AG09309 (cell line): ENCODE data around the gene FBN1.
A peak's percentile ranks its signal among the peaks of the same experiment; 100 is the strongest.

Experiments used
- DNase-seq: peaks from one replicate; pipeline ENCODE4 v3.0.0-alpha.2; 2010; ENCODE audit warnings: low read depth
- H3K4me3 ChIP-seq: 2 replicates; pipeline ENCODE4 v1.5.1; 2011; ENCODE audit warnings: mild to moderate bottlenecking, low read depth, low read length, moderate library complexity; ENCODE audit not compliant: control insufficient read depth
- TF ChIP-seq, protein P1 (sequence below): IDR thresholded peaks from 2 replicates; pipeline ENCODE4 v1.5.1; 2011; ENCODE audit warnings: mild to moderate bottlenecking, low read depth, low read length, inconsistent platforms; ENCODE audit not compliant: insufficient read depth, control insufficient read depth; ENCODE audit errors: missing control alignments

The FBN1 gene

DNA sequence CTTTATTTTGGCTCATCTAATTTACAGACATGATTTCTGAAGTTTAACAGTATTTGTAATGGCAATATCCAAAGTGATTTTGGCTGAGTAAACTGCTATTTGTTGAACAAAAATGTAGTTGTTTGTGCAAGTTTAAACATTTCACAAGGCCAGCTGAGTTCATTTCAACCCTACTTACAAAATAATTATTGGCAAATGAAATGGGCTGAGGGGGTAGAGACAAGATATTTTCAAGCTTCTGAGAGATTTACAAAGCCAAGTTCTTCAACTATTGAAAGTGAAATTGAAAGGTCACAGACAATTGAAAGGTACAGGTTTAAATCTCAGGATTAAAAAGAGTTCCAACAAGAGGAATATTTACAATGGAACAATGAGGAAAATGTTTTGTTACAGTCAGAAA, 237.2 kb downstream of the FBN1 start:
- DNase-seq: no peak
- TF ChIP-seq, protein P1, sequence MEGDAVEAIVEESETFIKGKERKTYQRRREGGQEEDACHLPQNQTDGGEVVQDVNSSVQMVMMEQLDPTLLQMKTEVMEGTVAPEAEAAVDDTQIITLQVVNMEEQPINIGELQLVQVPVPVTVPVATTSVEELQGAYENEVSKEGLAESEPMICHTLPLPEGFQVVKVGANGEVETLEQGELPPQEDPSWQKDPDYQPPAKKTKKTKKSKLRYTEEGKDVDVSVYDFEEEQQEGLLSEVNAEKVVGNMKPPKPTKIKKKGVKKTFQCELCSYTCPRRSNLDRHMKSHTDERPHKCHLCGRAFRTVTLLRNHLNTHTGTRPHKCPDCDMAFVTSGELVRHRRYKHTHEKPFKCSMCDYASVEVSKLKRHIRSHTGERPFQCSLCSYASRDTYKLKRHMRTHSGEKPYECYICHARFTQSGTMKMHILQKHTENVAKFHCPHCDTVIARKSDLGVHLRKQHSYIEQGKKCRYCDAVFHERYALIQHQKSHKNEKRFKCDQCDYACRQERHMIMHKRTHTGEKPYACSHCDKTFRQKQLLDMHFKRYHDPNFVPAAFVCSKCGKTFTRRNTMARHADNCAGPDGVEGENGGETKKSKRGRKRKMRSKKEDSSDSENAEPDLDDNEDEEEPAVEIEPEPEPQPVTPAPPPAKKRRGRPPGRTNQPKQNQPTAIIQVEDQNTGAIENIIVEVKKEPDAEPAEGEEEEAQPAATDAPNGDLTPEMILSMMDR: no peak
- no peak overlapping the region for H3K4me3 ChIP-seq

DNA sequence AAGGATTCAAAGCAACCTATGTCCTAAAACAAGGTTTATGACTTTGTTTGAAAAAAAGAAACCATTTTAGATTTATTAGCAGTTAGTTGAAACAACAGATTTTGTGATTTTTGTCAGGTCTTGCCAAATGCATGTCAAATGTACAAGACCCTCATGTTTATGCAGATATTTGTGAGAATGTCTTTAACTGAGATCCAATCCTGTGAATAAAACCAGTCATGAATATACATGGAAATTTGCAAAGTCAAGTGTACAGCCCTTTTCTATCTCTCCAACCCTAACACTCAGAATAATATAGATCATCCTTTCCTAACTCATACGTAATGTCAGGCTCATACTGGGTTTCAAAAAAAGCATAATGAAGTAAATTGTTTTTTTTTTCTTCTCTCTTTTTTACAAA, 237.9 kb downstream of the FBN1 start:
- no peak for DNase-seq
- H3K4me3 ChIP-seq: no peak overlapping the region
- TF ChIP-seq, protein P1: no peak

DNA sequence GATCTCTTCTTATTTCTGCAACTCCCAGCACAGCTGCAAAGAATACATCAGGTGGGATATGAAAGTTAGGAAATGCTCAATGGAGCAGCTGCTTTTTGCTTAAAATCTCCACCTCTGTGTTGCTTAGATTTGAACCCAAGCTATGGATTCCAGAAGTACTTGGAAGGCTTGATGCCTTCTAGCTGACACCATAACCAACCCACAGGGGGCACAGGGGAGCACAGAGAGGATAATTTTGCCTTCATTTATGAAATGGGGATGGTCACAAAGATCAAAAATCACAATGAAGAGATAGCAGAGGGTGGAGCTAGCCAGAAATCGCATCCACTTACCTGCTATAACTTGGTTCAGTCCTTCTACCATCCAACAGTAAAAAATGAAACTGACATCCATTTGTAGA, 238.6 kb downstream of the FBN1 start:
- H3K4me3 ChIP-seq: no peak overlapping the region
- TF ChIP-seq, protein P1: peak; percentile 32
- DNase-seq: no peak

DNA sequence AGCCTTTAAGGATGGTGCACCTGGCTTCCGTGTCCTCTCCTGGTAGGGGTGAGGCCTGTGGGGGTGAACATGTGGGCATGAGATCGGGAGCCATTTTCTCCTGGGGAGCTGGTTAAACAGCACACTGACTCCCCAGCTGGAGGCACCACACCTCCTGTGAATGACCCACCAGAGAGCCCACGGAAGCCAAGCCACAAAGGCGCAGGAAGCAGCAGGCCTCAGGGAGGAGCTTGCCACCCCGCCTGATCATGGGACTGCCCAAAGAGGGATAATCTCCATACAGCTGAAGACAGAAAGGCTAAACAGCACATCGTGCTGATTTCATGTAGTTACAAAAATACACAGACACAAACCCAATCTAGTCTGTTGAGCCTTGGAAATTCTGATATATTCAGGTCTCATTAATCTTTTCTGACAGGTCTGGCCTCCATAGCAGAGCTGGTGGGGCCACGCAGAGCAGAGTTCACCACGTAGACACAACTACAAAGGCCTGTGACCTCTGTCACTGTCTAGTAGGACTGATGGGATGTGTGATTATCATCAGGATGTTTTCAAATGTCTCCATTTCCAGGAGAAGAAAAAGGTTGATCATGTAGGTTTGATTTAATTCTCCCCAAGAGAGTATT, 239.1 kb downstream of the FBN1 start:
- no peak for DNase-seq
- TF ChIP-seq, protein P1: no peak
- H3K4me3 ChIP-seq: no peak overlapping the region

DNA sequence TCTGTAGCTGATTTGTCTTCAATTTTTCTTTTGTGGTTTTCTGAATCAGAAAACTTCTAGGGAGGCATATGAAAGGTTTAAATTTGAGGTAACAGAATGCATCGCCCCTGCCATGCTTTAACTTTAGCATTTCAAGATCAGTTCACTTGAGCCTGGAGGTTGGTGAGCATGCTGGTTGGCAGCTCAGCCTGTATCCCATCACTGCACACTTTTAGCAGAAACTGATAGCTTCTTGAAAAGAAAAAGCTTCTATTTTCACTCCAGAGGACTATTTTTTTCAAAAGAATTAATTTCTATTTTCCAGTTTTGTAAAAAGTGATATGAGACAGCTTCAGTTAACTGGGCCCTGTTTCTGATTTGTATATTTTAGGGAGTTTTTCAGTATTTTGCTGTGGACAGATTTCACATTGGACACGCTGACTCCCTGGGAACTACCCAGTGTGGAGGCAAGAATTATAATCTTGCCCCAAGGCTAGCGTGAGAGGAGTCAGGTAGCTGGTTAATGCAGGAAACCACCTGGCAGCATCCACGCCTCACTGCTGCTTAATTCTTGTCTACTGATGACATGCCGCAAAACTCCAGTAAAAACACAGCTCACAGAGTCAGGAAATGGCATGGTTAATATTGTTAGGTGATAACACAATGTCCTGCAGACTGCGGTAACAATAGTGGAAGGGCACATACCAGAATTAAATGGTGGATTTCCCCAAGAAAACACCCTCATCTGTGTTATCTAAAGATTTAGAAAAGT, 242.9 kb downstream of the FBN1 start:
- no peak overlapping the region for H3K4me3 ChIP-seq
- TF ChIP-seq, protein P1: no peak
- DNase-seq: no peak

DNA sequence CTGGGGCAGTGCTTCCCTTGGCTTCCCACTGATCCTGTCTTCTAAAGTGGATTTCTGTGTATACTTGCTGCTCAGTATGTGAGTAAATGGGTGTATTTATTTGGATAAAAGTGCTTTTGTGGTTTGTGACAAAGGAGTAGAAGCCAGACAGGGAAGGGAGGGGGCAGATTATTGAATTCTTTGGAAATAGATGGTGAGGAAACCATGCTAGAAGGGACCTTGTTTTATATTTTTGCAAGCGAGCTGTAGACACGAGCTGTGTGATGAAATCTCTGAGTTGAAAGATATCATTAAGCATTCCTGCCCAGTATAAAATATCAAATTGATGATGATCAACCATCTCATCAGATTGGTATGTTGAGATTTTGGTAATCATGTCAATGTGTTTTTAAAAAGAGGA, 245.4 kb downstream of the FBN1 start:
- DNase-seq: no peak
- TF ChIP-seq, protein P1: no peak
- H3K4me3 ChIP-seq: no peak overlapping the region

DNA sequence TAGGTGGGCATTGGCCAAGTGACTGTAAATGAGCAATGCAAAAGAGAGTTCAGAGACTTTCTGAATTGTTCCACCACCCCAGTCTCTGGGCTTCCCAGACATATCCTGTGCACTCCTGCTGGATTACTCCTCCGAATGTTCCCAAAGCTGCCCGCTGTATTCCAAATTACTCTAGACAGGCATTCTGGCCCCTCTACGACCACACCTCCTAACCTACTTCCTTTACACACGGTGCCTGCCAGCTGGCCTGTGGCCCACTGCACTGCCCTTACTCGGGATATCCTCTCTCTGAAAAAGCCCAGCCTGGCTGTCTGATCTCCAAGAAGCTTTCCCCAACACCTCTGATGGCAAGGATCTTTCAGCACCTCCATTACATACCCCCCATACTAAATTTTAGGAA, 247.7 kb downstream of the FBN1 start:
- DNase-seq: no peak
- TF ChIP-seq, protein P1: no peak
- H3K4me3 ChIP-seq: no peak overlapping the region
